CD14-positive monocyte (primary cell): ENCODE results near the gene ALS2. TPM values are rescaled to one million over a fixed set of nuclear protein-coding genes. Genes with fewer than 3 reads are reported as not detected.

Source experiments
- DNase-seq, 3 donors: peaks; one replicate each; pipeline ENCODE4 v3.0.0-alpha.2; 2011 to 2022
- H2AFZ ChIP-seq: 2 replicates; pipeline ENCODE4 v1.6.0; 2012; ENCODE audit warnings: mild to moderate bottlenecking, low read depth, low read length, inconsistent platforms; ENCODE audit not compliant: insufficient read depth, poor library complexity, severe bottlenecking
- H3K27ac ChIP-seq, 2 donors: 1 replicate in 1 of 2; 2 replicates in 1 of 2; pipeline ENCODE4 v1.5.1; 2012 to 2013; ENCODE audit warnings: low read length in 2 of 2, control low read depth in 1 of 2, inconsistent platforms in 1 of 2, low read depth in 1 of 2, mild to moderate bottlenecking in 1 of 2
- H3K27me3 ChIP-seq, 2 donors: one replicate each; pipeline versions ENCODE4 v1.6.0 to v1.6.1; 2011 to 2013; ENCODE audit warnings: low read length in 2 of 2; ENCODE audit not compliant: control insufficient read depth in 2 of 2, insufficient read depth in 2 of 2
- H3K36me3 ChIP-seq, 2 donors: replicated peaks in 1 of 2; 1 replicate in 1 of 2; 2 replicates in 1 of 2; pipeline versions ENCODE4 v1.5.1 to v1.6.1; 2012 to 2013; ENCODE audit warnings: low read length in 2 of 2, control low read depth in 1 of 2, inconsistent platforms in 1 of 2, mild to moderate bottlenecking in 1 of 2; ENCODE audit not compliant: insufficient read depth in 2 of 2, control insufficient read depth in 1 of 2
- H3K4me1 ChIP-seq, 2 donors: 1 replicate in 1 of 2; 2 replicates in 1 of 2; pipeline versions ENCODE4 v1.5.1 to v1.6.1; 2012 to 2013; ENCODE audit warnings: low read length in 2 of 2, control low read depth in 1 of 2, inconsistent platforms in 1 of 2, mild to moderate bottlenecking in 1 of 2, moderate library complexity in 1 of 2; ENCODE audit not compliant: insufficient read depth in 2 of 2, control insufficient read depth in 1 of 2
- H3K4me2 ChIP-seq: replicated peaks from 2 replicates; pipeline ENCODE3; 2012; ENCODE audit warnings: low read length, moderate library complexity, mild to moderate bottlenecking; ENCODE audit not compliant: poor library complexity, severe bottlenecking; ENCODE audit errors: extremely low read depth
- H3K4me3 ChIP-seq, 3 experiments: fragments of 200-600 bp in 1 of 3; sonication (generic) in 1 of 3; replicated peaks in 1 of 3; 1 replicate in 2 of 3; 2 replicates in 1 of 3; pipeline ENCODE4 v1.5.1; 2011 to 2013; ENCODE audit warnings: low read length in 3 of 3, mild to moderate bottlenecking in 3 of 3, control low read depth in 2 of 3, low read depth in 2 of 3, inconsistent platforms in 1 of 3, moderate library complexity in 1 of 3
- H3K79me2 ChIP-seq: 2 replicates; pipeline ENCODE4 v1.6.0; 2012; ENCODE audit warnings: mild to moderate bottlenecking, control low read depth, inconsistent platforms, low read length, moderate library complexity; ENCODE audit not compliant: insufficient read depth
- H3K9ac ChIP-seq: 2 replicates; pipeline ENCODE4 v1.6.0; 2017; ENCODE audit warnings: low read length, mild to moderate bottlenecking; ENCODE audit not compliant: insufficient read depth, poor library complexity, severe bottlenecking
- H3K9me3 ChIP-seq, 2 donors: replicated peaks in 1 of 2; 1 replicate in 1 of 2; 2 replicates in 1 of 2; pipeline versions ENCODE4 v1.5.1 to v1.6.1; 2012 to 2013; ENCODE audit warnings: low read length in 2 of 2, control low read depth in 1 of 2; ENCODE audit not compliant: control insufficient read depth in 1 of 2, insufficient read depth in 1 of 2
- H4K20me1 ChIP-seq: 2 replicates; pipeline ENCODE4 v1.6.0; 2012; ENCODE audit warnings: mild to moderate bottlenecking, low read length, control low read depth, moderate library complexity; ENCODE audit not compliant: insufficient read depth
- H3K27ac Mint-ChIP-seq, 7 donors: one replicate each; pipeline ENCODE4 v1.8.0; 2020; ENCODE audit warnings: mild to moderate bottlenecking in 7 of 7, mixed read lengths in 7 of 7, moderate library complexity in 6 of 7, inconsistent platforms in 2 of 7
- H3K27me3 Mint-ChIP-seq, 3 donors: one replicate each; pipeline ENCODE4 v1.8.0; 2021 to 2022; ENCODE audit warnings: low read depth in 3 of 3, mild to moderate bottlenecking in 3 of 3, mixed read lengths in 3 of 3, moderate library complexity in 3 of 3, inconsistent platforms in 1 of 3
- H3K36me3 Mint-ChIP-seq, 2 donors: one replicate each; pipeline ENCODE4 v1.8.0; 2020; ENCODE audit warnings: mixed read lengths in 2 of 2, inconsistent platforms in 1 of 2, mild to moderate bottlenecking in 1 of 2
- H3K4me1 Mint-ChIP-seq: one replicate; pipeline ENCODE4 v1.8.0; 2020; ENCODE audit warnings: mild to moderate bottlenecking, mixed read lengths
- H3K4me3 Mint-ChIP-seq, 2 donors: one replicate each; pipeline ENCODE4 v1.8.0; 2020; ENCODE audit warnings: mild to moderate bottlenecking in 2 of 2, mixed read lengths in 2 of 2, moderate library complexity in 1 of 2
- H3K9me3 Mint-ChIP-seq, 7 donors: one replicate each; pipeline ENCODE4 v1.8.0; 2020 to 2022; ENCODE audit warnings: mixed read lengths in 7 of 7, mild to moderate bottlenecking in 6 of 7, moderate library complexity in 6 of 7, inconsistent platforms in 2 of 7
- CTCF ChIP-seq: fragments of 200-600 bp; IDR thresholded peaks from one replicate; pipeline ENCODE4 v1.8.0; 2022; ENCODE audit warnings: antibody characterized with exemption, mild to moderate bottlenecking
- WGBS: methylation state at CpG from one replicate; pipeline ENCODE4 v1.1.5; 2013; ENCODE audit warnings: missing lambda C conversion rate; ENCODE audit not compliant: insufficient coverage; 5-methylcytosine and 5-hydroxymethylcytosine counted together
- intact Hi-C, 2 donors: fragments of 100-400 bp; cut with micrococcal nuclease; formaldehyde crosslinking; loops; one replicate each; pipeline versions ENCODE4 v1.15.0 to v1.15.1; 2023
- polyA plus RNA-seq, 3 donors: library from polyadenylated mRNA; depleted of rRNA in 1 of 3; unstranded in 2 of 3; stranded (reverse) in 1 of 3; fragments of 300-500 nt in 2 of 3; fragments of >200 nt in 1 of 3; fragmentation: Illumina TruSeq in 2 of 3; gene quantifications; 1 replicate in 2 of 3; 2 replicates in 1 of 3; pipeline ENCODE4 v1.2.3, GENCODE V29; 2012 to 2021

Gene ALS2
- polyA plus RNA-seq, 3 donors = 2.6 to 4.7 (median 3.1) TPM

- H3K9ac ChIP-seq = no peak overlapping the region
- Mint-ChIP-seq H3K4me1 (peaks cover 2% of the 10 kb centered on the region), H3K27ac (no peak overlapping the region), H3K9me3 (no peaks in the 10 kb centered on the region), H3K27me3 (no peaks in the 10 kb centered on the region), H3K4me3 (no peak overlapping the region), H3K36me3 (peaks cover 0 to 6% of the 10 kb centered on the region in 2 donors)
- no peak overlapping the region for H3K27ac ChIP-seq
- no peaks in the 10 kb centered on the region for H3K9me3 ChIP-seq
- H3K4me3 ChIP-seq = no peak overlapping the region
- DNase-seq = no peak
- H3K4me1 ChIP-seq = peaks cover 0 to under 1% of the 10 kb centered on the region in 2 donors
- WGBS = no CpG with 5 or more reads among the region's 2 CpGs
- H3K36me3 ChIP-seq = no peaks in the 10 kb centered on the region
- peaks cover 14% of the 10 kb centered on the region for H3K79me2 ChIP-seq
- TF ChIP-seq CTCF = no peak
- no peaks in the 10 kb centered on the region for H4K20me1 ChIP-seq
- H2AFZ ChIP-seq = no peak overlapping the region
- intact Hi-C loops = no loop called here
- no peaks in the 10 kb centered on the region for H3K27me3 ChIP-seq
- no peak overlapping the region for H3K4me2 ChIP-seq
These were observed 6.2 kb downstream of the ALS2 start for GRCh38 chr2:201774546-201774945.

GRCh38 chr2:201773990-201774389, 6.7 kb downstream of the ALS2 start:
- WGBS = 80% methylated on average over 1 of the region's 1 CpG
- no peaks in the 10 kb centered on the region for H3K36me3 ChIP-seq
- no peaks in the 10 kb centered on the region for H4K20me1 ChIP-seq
- H3K9me3 ChIP-seq = no peaks in the 10 kb centered on the region
- Mint-ChIP-seq H3K4me1 (no peaks in the 10 kb centered on the region), H3K27me3 (no peaks in the 10 kb centered on the region), H3K27ac (no peak overlapping the region), H3K4me3 (no peak overlapping the region), H3K36me3 (peaks cover 0 to 6% of the 10 kb centered on the region in 2 donors), H3K9me3 (no peaks in the 10 kb centered on the region)
- H3K4me3 ChIP-seq = no peak overlapping the region
- H3K4me2 ChIP-seq = no peak overlapping the region
- H3K27ac ChIP-seq = no peak overlapping the region
- no peaks in the 10 kb centered on the region for H3K4me1 ChIP-seq
- no peak for DNase-seq
- TF ChIP-seq CTCF = no peak
- peaks cover 13% of the 10 kb centered on the region for H3K79me2 ChIP-seq
- no peak overlapping the region for H2AFZ ChIP-seq
- H3K9ac ChIP-seq = no peak overlapping the region
- H3K27me3 ChIP-seq = no peaks in the 10 kb centered on the region
- intact Hi-C loops = no loop called here
